HEK293 (cell line): ENCODE measurements around the gene NR2C2.

Experiments used
- PBX3 ChIP-seq: sonication (generic); formaldehyde crosslinking; IDR thresholded peaks from 2 replicates; pipeline ENCODE4 v1.8.1; 2022; ENCODE audit warnings: mild to moderate bottlenecking, moderate library complexity, missing genetic modification reagents
- PRDM2 ChIP-seq: fragments of 450-650 bp; formaldehyde crosslinking; IDR thresholded peaks from 2 replicates; pipeline ENCODE4 v1.5.1; 2016; ENCODE audit warnings: missing biosample characterization, missing genetic modification characterization, borderline replicate concordance
- ZBTB10 ChIP-seq: fragments of 450-650 bp; formaldehyde crosslinking; IDR thresholded peaks from 2 replicates; pipeline ENCODE4 v1.5.1; 2016; ENCODE audit warnings: missing biosample characterization, missing genetic modification characterization
- ZBTB11 ChIP-seq: fragments of 450-650 bp; formaldehyde crosslinking; conservative IDR thresholded peaks from 2 replicates; pipeline ENCODE4 v1.5.1; 2016; ENCODE audit warnings: low read depth, missing biosample characterization, missing genetic modification characterization
- ZFP3 ChIP-seq: fragments of 450-650 bp; formaldehyde crosslinking; IDR thresholded peaks from 2 replicates; pipeline ENCODE4 v1.5.1; 2016; ENCODE audit warnings: low read depth, missing biosample characterization, missing genetic modification characterization
- ZNF24 ChIP-seq: fragments of 450-650 bp; formaldehyde crosslinking; IDR thresholded peaks from 2 replicates; pipeline ENCODE4 v1.5.1; 2016; ENCODE audit warnings: missing biosample characterization, missing genetic modification characterization
- ZNF394 ChIP-seq: fragments of 450-650 bp; formaldehyde crosslinking; IDR thresholded peaks from 2 replicates; pipeline ENCODE4 v1.5.1; 2016; ENCODE audit warnings: missing biosample characterization, missing genetic modification characterization, mild to moderate bottlenecking, moderate library complexity, borderline replicate concordance
- ZNF449 ChIP-seq: fragments of 450-650 bp; formaldehyde crosslinking; IDR thresholded peaks from 2 replicates; pipeline ENCODE4 v1.5.1; 2017; ENCODE audit warnings: missing biosample characterization, mild to moderate bottlenecking, missing genetic modification characterization, moderate library complexity
- ZNF501 ChIP-seq: fragments of 450-650 bp; formaldehyde crosslinking; IDR thresholded peaks from 2 replicates; pipeline ENCODE4 v1.5.1; 2016; ENCODE audit warnings: missing biosample characterization, missing genetic modification characterization
- ZNF639 ChIP-seq: fragments of 450-650 bp; formaldehyde crosslinking; IDR thresholded peaks from 2 replicates; pipeline ENCODE4 v1.5.1; 2016; ENCODE audit warnings: missing biosample characterization, missing genetic modification characterization
- ZSCAN30 ChIP-seq: fragments of 450-650 bp; IDR thresholded peaks from 2 replicates; pipeline ENCODE4 v1.5.1; 2018; ENCODE audit warnings: missing biosample characterization, mild to moderate bottlenecking, missing genetic modification characterization, moderate library complexity

Gene NR2C2

GRCh38 chr3:15064835-15065549, 117.6 kb downstream of the NR2C2 start, which contains the start of gene MRPS25 (continued):
- TF ChIP-seq ZBTB10 (peak; percentile 94), ZSCAN30 (tag by site-specific recombination) (no peak; the same call in none of the 2 replicates), ZNF24 (tag by site-specific recombination) (peak; percentile 57; the same call in 1 of the 2 replicates), ZFP3 (tag by site-specific recombination) (no peak), ZNF394 (tag by site-specific recombination) (peak; percentile 80; the same call in 1 of the 2 replicates), PBX3 (CRISPR knock-in tag) (0 out of 2 replicates have a peak, but pooled peaks have one; percentile 43), ZBTB11 (peak; percentile 47; the same call in 1 of the 2 replicates), PRDM2 (tag by site-specific recombination) (no peak), ZNF501 (tag by site-specific recombination) (peak; percentile 92), ZNF449 (tag by site-specific recombination) (no peak), ZNF639 (tag by site-specific recombination) (no peak)
